Testis (tissue), 3 donors: ENCODE results near the gene TMEM212. TPM values are rescaled to one million over a fixed set of nuclear protein-coding genes. Genes with fewer than 3 reads are reported as not detected.

Experiments
- DNase-seq: peaks from one replicate; pipeline ENCODE4 v3.0.0-alpha.2; 2019
- H3K27ac ChIP-seq, 2 donors: fragments of 200-600 bp; sonication (generic); one replicate each; pipeline ENCODE4 v1.5.1; 2019
- H3K27me3 ChIP-seq: fragments of 200-600 bp; sonication (generic); one replicate; pipeline ENCODE4 v1.5.1; 2019
- H3K36me3 ChIP-seq: fragments of 200-600 bp; sonication (generic); one replicate; pipeline ENCODE4 v1.5.1; 2017; ENCODE audit warnings: low read depth; ENCODE audit errors: missing control alignments
- H3K4me1 ChIP-seq: fragments of 200-600 bp; sonication (generic); one replicate; pipeline ENCODE4 v1.5.1; 2019
- H3K4me3 ChIP-seq, 2 donors: fragments of 200-600 bp; sonication (generic); one replicate each; pipeline ENCODE4 v1.5.1; 2017 to 2019
- H3K9me3 ChIP-seq: fragments of 200-600 bp; sonication (generic); one replicate; pipeline ENCODE4 v1.5.1; 2017
- POLR2A ChIP-seq: fragments of 450-650 bp; IDR thresholded peaks from one replicate; pipeline ENCODE4 v1.6.1; 2017; ENCODE audit warnings: antibody characterized with exemption, mild to moderate bottlenecking, moderate library complexity
- WGBS, 2 donors: methylation state at CpG; one replicate each; pipeline ENCODE4 v1.1.5; 2018; 5-methylcytosine and 5-hydroxymethylcytosine counted together
- intact Hi-C: fragments of 100-400 bp; cut with DNase I; formaldehyde crosslinking; loops from one replicate; pipeline ENCODE4 v1.15.1; 2023; ENCODE audit warnings: low total_unique reads
- polyA plus RNA-seq: library from polyadenylated mRNA; stranded (reverse); fragments of 350-450 nt; fragmentation: Illumina TruSeq; extraction: RNeasy Lipid Tissue Mini Kit (QIAGEN cat#74804); gene quantifications from one replicate; pipeline ENCODE4 v1.2.3, GENCODE V29; 2014; ENCODE audit warnings: low read depth, low replicate concordance; ENCODE audit not compliant: insufficient read depth
- total RNA-seq, 2 donors: library from RNA; depleted of rRNA; stranded (reverse); fragments of >200 nt; gene quantifications; one replicate each; pipeline ENCODE4 v1.2.3, GENCODE V29; 2016
- TF ChIP-seq, protein P1 (sequence below), 3 experiments: fragments of 450-650 bp in 2 of 3; fragments of 200-600 bp in 1 of 3; sonication (generic) in 1 of 3; IDR thresholded peaks; one replicate each; pipeline ENCODE4 v1.5.1; 2016 to 2019; ENCODE audit warnings: antibody characterized with exemption in 3 of 3, mild to moderate bottlenecking in 2 of 3, moderate library complexity in 1 of 3

TMEM212 gene
- total and polyA plus RNA-seq, 3 donors from 2014 or later = 1.8 to 4.3 (median 2.5) TPM

DNA sequence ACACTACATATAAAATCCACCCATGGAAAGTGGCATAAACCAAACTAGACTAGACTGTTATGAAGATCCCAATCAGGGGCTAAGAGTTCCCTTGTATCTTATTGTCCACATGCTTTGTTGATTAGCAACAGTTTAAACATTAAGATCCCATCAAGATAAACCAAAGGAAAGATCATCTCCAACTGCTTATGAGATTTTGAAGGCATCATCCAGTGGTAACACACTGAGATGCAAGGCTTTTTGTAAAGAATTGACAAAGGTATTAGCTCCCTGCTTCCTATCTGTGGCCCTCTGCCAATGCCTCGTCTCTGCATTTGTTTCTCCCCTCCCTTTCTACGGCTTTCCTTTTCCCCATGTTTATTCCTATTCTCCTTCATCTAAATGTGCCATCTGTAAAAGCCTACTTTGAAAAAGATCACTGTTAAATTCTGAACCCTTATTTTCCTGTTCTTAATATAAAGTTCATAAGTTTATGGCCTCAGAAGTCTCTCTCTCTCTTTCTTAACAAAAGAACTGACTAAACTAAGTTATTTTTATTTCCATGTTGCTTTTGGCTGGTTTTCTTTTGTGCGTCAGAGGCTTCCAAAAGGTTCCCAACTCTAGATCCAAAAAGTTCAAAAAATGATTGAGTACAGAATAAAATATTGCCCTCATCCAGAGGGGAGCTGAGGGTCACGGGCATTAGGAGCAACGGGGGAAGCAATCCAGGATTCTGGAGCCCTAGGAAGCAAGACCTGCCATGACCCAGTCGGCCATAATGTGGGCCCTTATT lies 38.3 kb upstream of the TMEM212 start:
- 41 to 47% methylated on average over 6 of the region's 6 CpGs for WGBS, 2 donors
- Histone ChIP-seq H3K27ac (peak overlapping the region in 1 of 2 donors; percentile 71), H3K27me3 (no peaks in the 10 kb centered on the region), H3K36me3 (no peaks in the 10 kb centered on the region), H3K4me1 (peaks cover 3% of the 10 kb centered on the region), H3K4me3 (no peak overlapping the region), H3K9me3 (no peaks in the 10 kb centered on the region)
- intact Hi-C loops = no loop called here
- TF ChIP-seq, protein P1, sequence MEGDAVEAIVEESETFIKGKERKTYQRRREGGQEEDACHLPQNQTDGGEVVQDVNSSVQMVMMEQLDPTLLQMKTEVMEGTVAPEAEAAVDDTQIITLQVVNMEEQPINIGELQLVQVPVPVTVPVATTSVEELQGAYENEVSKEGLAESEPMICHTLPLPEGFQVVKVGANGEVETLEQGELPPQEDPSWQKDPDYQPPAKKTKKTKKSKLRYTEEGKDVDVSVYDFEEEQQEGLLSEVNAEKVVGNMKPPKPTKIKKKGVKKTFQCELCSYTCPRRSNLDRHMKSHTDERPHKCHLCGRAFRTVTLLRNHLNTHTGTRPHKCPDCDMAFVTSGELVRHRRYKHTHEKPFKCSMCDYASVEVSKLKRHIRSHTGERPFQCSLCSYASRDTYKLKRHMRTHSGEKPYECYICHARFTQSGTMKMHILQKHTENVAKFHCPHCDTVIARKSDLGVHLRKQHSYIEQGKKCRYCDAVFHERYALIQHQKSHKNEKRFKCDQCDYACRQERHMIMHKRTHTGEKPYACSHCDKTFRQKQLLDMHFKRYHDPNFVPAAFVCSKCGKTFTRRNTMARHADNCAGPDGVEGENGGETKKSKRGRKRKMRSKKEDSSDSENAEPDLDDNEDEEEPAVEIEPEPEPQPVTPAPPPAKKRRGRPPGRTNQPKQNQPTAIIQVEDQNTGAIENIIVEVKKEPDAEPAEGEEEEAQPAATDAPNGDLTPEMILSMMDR (IDR thresholded peaks at IDR 0.05) = no peak
- no peak for TF ChIP-seq POLR2A
- peak; percentile 20 for DNase-seq

DNA sequence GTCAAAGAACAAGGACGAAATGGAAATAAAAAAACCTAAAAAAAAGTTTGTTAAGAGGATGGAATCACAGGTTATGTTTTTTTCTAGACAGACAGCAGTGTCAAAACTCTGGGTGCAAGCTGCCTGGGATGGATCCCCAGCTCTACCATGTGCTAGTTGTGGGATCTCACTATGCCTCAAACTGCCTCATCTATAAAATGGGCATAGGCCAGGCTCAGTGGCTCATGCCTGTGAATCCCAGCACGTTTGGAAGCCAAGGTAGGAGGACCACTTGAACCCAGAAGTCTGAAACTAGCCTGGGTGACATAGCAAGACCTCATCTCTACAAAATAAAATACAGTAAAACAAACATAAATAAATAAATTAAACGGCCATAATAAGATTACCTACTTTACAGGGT lies 37.5 kb upstream of the TMEM212 start:
- Histone ChIP-seq H3K36me3 (no peaks in the 10 kb centered on the region), H3K27ac (peak overlapping the region in 1 of 2 donors; percentile 71), H3K27me3 (no peaks in the 10 kb centered on the region), H3K4me1 (peaks cover 3% of the 10 kb centered on the region), H3K9me3 (no peaks in the 10 kb centered on the region), H3K4me3 (no peak overlapping the region)
- intact Hi-C loops = no loop called here
- no peak for DNase-seq
- TF ChIP-seq, protein P1 (IDR thresholded peaks at IDR 0.05) = no peak
- no peak for TF ChIP-seq POLR2A
- WGBS, 2 donors = 43 to 47% methylated on average over 3 of the region's 3 CpGs

DNA sequence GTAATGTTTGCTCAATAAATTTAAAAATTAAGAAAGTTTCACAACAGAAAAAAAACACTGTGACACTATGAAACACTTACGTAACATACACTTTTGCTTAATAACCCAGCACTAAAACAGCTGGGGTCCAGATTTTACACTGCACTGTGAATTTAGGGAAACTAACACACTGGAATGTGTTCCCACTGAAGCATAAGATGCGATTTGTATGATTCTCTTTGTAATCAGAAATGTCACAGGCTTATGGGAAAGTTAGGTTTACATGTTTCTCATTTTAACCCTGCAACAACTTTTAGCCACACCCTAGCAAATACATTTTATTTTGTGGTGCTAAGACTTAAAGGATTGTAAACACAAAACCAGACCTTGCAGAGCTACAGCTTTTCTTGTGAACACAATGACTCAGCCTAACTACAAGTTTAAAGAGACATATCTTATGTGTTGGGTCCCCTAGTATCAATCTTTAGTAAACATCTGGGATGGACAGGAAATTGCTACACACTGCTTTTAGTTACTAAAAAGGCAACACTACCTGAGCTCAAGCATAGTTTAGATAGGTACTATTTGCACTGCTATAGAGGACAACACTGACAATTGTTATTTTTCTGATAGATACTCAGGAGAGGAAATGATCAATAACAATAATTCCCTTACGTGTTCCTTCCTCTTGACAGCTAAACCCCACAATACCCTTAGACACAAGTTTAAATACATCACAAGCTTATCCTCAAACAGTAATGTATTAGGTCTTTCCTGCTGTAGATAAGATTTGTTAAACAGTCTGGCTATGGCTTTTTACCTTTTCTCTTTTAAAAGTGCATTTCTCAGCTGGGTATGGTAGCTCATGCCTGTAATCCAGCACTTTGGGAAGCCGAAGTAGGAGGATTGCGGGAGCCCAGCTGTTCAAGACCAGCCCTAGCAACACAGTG lies 36.7 kb upstream of the TMEM212 start:
- no peak for DNase-seq
- no peak overlapping the region for H3K4me3 ChIP-seq
- intact Hi-C loops = no loop called here
- 56 to 62% methylated on average over 5 of the region's 5 CpGs for WGBS, 2 donors
- H3K36me3 ChIP-seq = no peaks in the 10 kb centered on the region
- H3K27ac ChIP-seq = no peak overlapping the region
- TF ChIP-seq, protein P1 (IDR thresholded peaks at IDR 0.05) = no peak
- no peak for TF ChIP-seq POLR2A
- no peaks in the 10 kb centered on the region for H3K27me3 ChIP-seq
- H3K4me1 ChIP-seq = peaks cover 3% of the 10 kb centered on the region
- no peaks in the 10 kb centered on the region for H3K9me3 ChIP-seq

DNA sequence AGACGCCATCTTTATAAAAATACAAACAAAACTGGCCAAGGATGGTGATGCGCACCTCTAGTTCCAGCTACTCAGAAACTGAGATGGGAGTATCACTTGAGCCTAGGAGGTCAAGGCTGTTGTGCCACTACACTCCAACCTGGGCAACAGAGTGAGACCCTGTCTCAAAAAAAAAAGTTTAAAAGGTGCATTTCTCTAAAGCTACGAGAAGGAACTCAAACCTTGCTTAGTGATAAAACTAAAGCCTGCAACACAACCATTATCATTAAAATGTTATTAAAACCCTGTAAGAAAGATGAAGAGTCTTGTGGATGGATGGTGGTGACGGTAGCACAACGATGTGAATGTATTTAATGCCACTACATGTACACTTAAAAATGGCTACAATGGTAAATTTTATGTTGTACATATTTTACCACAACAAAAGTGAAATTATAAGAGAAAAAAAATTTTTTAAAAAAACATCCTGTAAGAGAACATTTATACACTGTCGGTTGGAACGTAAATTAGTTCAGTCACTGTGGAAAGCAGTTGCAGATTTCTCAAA lies 35.9 kb upstream of the TMEM212 start:
- Histone ChIP-seq H3K4me3 (no peak overlapping the region), H3K27me3 (no peaks in the 10 kb centered on the region), H3K36me3 (no peaks in the 10 kb centered on the region), H3K27ac (no peak overlapping the region), H3K4me1 (peaks cover 3% of the 10 kb centered on the region), H3K9me3 (no peaks in the 10 kb centered on the region)
- TF ChIP-seq, protein P1 (IDR thresholded peaks at IDR 0.05) = no peak
- TF ChIP-seq POLR2A = no peak
- WGBS, 2 donors = 59 to 86% methylated on average over 7 of the region's 7 CpGs
- intact Hi-C loops = no loop called here
- DNase-seq = no peak
